GM19043 (cell line): ENCODE results near the gene MAP2K5.
"Not testable (repeated sequence)": the region's sequence is repeated elsewhere in the genome, so short reads cannot be mapped to it uniquely, and the experiment has no call there.

ENCODE experiments used
- ATAC-seq: cut with Tn5 transposase; IDR thresholded peaks from one replicate; pipeline ENCODE4 v1.9.1; 2021; ENCODE audit warnings: low read depth; ENCODE audit not compliant: unreplicated experiment

MAP2K5 gene

GRCh38 chr15:67590191-67590590 lies 47.7 kb downstream of the MAP2K5 start:
- ATAC-seq = no peak

- no peak for ATAC-seq
Measured at GRCh38 chr15:67592245-67592644, 49.7 kb downstream of the MAP2K5 start.

DNA sequence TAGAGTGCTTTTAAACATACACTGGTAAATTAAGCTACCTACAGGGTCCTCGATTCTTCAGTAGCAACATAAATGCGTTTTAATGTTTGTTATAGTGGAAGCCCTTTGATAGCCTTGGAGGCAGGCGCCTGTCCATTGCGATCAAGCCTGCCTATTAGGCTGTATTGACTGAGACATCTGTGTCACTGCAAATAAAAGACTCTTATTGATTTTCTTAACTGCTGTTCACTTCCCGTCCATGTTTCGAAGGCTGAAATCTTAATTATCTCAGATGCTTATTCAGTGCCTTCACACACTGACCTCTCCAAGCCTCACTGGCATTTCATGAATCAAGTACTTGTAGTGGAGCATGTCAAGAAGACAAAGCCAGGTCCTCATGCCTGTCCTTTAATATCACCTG lies 51.1 kb downstream of the MAP2K5 start:
- no peak for ATAC-seq

DNA sequence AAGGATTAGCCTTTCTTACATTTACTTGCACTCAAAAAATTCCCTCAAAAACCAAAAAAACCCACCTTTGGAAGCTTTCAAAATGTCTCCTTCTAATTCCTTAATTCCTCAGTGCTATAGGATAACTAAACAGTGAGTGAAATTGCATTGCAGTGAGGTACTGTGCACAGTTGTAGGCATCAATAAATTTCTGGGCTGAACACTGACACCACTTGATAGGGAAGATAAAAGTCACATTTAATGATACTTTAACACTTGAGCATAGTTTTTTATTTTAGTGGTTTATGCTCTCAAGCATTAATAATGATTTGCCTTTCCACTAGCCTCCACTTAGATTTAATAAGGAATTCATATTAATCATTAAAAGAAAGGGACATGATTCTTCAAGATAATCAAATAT lies 52.3 kb downstream of the MAP2K5 start:
- no peak for ATAC-seq

DNA sequence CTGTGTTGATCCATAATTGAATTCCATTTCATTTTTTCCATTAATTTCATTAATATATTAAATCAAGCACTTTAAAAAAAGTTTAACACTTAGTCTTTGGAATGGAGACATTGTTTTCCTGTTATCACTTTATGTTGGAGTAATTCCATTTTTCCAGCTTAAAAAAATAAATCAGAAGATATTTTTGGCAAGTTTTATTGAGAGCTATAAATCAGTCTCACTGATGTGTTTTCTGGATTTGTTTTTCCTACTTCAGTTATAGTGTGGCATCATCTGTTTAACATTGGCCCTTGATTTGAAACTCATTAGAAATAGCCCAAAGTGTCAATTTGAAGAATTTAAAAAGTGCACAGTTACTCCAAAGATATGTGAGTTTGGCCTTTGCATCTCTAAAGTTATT lies 53.1 kb downstream of the MAP2K5 start:
- ATAC-seq = no peak

GRCh38 chr15:67601073-67601472 lies 58.6 kb downstream of the MAP2K5 start:
- no peak for ATAC-seq

- ATAC-seq = no peak
Measured at GRCh38 chr15:67603063-67603462, 60.6 kb downstream of the MAP2K5 start.

- no peak for ATAC-seq
Measured at GRCh38 chr15:67605871-67606270, 63.4 kb downstream of the MAP2K5 start.

- no peak for ATAC-seq
Measured at GRCh38 chr15:67606742-67607141, 64.2 kb downstream of the MAP2K5 start.

- no peak for ATAC-seq
Measured at GRCh38 chr15:67607329-67607728, 64.8 kb downstream of the MAP2K5 start.

- no peak for ATAC-seq
Measured at GRCh38 chr15:67607959-67608637, 65.6 kb downstream of the MAP2K5 start.

GRCh38 chr15:67608638-67608959 lies 66.1 kb downstream of the MAP2K5 start:
- ATAC-seq = no peak

DNA sequence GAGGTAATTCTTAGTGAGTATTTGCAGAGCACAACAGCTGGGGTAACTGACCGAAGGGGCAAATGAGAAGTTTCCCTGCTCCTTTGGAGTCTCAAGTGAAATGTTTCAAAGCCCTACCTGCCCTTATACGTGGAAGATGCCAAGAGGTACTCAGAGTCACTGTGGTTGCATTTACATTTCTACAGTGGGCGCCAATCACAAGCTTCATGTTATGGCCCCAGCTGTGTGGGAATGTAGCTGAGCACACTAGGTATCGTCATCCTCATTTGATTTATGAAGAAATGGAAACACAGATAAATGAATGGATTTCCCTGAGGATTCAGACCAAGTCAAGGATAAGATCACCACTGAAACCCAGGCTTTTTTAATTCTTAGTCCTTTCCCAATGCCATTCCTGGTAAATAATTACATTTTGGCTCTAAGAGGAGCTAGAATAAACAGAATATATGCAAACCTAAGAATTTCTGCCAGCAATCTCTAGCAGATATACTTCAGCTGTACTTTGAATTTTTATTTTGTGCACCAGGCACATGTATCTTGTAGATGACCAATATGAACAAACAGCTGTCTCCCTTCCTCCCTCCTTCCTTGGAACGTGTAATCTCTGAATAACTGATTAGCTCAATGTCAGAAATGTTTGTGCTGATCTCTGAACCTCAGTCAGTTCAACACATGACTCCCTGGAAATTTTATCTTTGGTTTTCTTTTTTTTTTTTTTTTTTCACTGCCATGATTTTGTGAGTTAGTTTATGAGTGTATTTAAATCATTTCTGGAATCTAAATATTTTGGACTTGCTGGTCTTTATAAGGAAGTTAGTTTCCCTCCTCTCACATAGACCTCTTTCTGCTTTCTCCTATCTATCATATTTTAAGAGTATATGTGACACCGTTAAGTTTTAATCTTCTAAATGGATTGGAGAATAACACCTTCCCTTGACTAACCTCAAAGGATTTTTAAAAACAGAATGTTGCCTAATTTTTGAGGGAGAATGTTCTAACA lies 69.2 kb downstream of the MAP2K5 start:
- ATAC-seq = no peak

DNA sequence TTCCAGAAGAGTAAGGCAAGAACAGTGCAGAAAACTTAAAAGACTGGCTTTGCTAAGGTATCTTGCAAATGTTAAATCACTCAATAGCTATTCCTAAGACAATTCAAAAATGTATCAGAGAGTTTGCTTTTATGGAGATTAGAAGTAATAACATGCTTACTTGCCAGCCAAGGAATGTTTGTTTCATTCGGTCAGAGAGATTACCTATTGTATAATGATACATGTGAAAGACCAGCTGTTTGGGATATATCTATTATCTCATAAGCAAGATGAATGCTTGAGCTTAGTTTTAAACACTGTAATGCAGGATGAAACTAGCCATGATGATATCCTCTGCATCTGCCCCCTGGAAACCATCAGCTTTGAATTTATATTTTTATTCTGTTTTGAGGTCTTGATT lies 70.7 kb downstream of the MAP2K5 start:
- no peak for ATAC-seq

GRCh38 chr15:67613708-67614107 lies 71.2 kb downstream of the MAP2K5 start:
- ATAC-seq = no peak

DNA sequence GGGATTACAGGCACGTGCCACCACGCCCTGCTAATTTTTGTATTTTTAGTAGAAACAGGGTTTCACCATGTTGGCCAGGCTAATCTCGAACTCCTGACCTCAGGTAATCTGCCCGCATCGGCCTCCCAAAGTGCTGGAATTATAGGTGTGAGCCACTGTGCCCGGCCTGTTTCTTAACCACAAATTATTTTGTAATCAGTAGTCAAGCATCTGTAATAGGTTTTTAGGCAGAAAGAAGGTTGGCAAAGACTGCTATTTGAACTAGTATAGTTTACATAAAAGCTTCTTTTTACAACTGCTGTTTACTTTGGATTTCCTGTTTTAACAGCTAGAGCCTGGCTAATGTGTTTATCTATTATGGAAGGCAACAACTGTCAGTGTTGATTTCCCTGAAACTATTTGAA lies 72.6 kb downstream of the MAP2K5 start:
- not testable (repeated sequence) for ATAC-seq

DNA sequence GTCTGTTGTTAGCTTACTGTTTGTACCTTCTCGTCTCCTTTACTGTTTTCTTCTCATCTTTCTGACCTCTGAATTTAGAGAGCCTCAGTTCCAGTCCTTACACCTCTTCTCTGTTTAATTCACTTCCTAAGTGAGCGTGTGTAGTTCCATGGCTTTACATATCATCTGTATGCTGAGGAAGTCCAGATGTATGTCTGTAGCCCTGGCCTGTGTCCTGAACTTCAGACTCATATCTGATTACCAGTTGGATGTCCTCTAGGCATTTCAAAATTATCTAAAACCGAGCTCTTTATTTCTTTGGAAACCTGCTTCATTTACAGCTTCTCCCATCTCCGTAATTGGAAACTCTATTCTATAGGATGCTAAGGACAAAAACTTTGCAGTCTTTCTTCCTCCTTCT lies 75.8 kb downstream of the MAP2K5 start:
- ATAC-seq = no peak

DNA sequence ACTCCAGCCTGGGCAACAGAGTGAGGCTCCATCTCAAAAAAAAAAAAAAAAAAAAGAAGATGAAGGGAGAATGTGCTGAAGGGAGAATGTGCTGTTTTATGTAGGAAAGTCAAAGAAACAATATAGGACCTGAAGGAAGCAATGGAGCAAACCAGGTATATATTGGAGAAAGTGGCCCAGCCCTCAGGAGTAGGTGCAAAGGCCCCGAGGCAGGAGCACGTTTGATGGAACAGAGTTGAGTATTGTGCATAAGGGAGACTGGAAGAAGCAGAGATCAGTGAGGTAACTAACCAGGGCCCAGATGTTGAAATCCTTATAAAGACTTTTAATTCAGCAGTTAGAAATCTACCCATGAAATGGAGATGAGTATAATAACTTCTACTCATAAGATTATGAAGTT lies 79.6 kb downstream of the MAP2K5 start:
- ATAC-seq = no peak

GRCh38 chr15:67632261-67632660 lies 89.8 kb downstream of the MAP2K5 start:
- ATAC-seq = no peak

GRCh38 chr15:67635950-67636349 lies 93.4 kb downstream of the MAP2K5 start:
- ATAC-seq = not testable (repeated sequence)

DNA sequence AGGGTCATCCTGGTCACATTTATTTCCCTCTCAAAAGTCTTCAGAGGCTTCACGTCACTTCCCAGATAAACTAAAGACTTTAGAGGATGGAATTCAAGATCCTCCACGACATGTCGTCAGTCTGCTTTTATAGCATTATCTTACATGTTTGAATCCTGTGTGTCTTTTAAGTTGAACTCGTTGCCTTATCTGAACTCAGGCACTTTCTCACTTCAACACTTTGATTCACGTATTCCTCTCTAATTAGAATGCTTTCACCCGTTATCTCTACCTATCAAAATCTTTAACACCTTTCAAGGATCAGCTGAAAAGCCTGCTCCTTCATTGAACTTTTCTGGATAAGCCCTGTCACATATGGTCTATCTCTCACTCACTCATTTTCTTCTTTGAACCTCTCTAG lies 97.1 kb downstream of the MAP2K5 start:
- ATAC-seq = no peak

DNA sequence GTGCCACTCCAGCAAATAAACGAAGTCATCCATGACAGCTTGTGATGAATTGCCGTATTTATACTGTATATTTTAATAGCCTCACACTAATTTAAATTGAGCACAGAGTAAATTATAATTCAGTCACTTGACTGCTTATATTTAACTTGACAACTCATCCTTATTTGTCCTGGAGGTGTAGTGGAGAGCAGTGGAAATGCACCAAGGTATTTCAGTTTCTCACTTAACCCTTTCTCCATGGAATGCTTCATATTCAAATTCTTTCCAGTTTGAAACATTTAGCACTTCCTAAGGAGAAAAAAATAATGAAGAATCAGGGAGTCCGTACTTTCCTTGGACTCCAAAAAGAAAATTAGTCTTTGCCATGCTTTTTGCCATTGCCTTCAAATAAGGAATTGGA lies 99.0 kb downstream of the MAP2K5 start:
- ATAC-seq = no peak
